Mammary epithelial cell (primary cell): ENCODE measurements around the gene VPS26B.

ENCODE experiments used
- EZH2 ChIP-seq: IDR thresholded peaks from 2 replicates; pipeline ENCODE4 v1.6.1; 2012; ENCODE audit warnings: low read length, inconsistent platforms, borderline replicate concordance
- TF ChIP-seq, protein P1 (sequence below), 2 donors: IDR thresholded peaks in 1 of 2; conservative IDR thresholded peaks in 1 of 2; 2 replicates each; pipeline ENCODE4 v1.5.1; 2011 to 2012; ENCODE audit warnings: inconsistent platforms in 2 of 2, low read length in 2 of 2, mild to moderate bottlenecking in 2 of 2, control low read depth in 1 of 2, low read depth in 1 of 2; ENCODE audit not compliant: insufficient read depth in 1 of 2; ENCODE audit errors: extremely low read depth in 1 of 2

DNA sequence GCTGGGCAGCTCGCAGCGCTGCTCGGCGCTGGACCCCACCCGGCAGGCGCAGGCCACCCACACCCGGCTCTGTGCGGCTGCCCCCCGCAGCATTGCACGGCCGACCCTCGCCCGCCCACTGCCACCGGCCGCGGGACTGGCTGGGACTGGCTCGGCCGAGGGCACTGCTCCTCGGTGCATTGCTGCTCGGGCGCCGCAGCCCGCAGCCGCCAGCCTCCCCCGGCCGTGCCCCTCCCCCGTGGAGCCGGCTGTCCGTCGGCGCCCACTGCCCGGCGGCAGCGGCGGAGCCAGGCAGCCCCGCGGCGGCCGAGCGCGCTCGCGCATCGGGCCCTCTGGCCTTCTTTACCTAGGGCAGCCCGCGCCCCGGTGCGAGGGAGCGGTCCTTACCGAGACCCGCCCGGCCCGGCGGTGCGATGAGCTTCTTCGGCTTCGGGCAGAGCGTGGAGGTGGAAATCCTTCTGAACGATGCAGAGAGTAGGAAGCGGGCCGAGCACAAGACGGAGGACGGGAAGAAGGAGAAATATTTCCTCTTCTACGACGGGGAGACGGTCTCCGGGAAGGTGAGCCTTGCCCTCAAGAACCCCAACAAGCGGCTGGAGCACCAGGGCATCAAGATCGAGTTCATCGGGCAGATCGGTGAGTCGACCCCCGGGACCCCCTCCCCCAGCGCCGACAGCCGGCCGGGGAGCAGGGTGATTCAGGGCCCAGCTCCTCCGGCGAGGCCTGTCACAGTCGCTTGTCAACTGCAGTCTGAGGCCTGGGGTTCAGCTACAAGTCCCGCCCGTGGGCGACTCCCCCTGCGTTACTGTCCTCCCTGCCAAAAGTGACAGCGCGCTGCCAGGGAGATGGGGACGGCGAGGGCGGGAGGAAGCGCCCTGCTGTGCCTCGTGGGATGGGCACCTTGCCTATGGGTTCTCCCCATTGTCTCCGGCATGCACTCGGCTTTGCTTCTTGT is 516 bp downstream of the VPS26B start:
- TF ChIP-seq, protein P1, sequence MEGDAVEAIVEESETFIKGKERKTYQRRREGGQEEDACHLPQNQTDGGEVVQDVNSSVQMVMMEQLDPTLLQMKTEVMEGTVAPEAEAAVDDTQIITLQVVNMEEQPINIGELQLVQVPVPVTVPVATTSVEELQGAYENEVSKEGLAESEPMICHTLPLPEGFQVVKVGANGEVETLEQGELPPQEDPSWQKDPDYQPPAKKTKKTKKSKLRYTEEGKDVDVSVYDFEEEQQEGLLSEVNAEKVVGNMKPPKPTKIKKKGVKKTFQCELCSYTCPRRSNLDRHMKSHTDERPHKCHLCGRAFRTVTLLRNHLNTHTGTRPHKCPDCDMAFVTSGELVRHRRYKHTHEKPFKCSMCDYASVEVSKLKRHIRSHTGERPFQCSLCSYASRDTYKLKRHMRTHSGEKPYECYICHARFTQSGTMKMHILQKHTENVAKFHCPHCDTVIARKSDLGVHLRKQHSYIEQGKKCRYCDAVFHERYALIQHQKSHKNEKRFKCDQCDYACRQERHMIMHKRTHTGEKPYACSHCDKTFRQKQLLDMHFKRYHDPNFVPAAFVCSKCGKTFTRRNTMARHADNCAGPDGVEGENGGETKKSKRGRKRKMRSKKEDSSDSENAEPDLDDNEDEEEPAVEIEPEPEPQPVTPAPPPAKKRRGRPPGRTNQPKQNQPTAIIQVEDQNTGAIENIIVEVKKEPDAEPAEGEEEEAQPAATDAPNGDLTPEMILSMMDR (conservative IDR thresholded peaks at IDR 0.05 in 1 of 2, IDR thresholded peaks at IDR 0.05 in 1 of 2; ENCODE audit: extremely low read depth in 1 of 2, insufficient read depth in 1 of 2, low read depth in 1 of 2, low read length in 2 of 2), result no peak
- TF ChIP-seq EZH2, result no peak
